ENCODE results near the gene CDH13.

Gene CDH13

DNA sequence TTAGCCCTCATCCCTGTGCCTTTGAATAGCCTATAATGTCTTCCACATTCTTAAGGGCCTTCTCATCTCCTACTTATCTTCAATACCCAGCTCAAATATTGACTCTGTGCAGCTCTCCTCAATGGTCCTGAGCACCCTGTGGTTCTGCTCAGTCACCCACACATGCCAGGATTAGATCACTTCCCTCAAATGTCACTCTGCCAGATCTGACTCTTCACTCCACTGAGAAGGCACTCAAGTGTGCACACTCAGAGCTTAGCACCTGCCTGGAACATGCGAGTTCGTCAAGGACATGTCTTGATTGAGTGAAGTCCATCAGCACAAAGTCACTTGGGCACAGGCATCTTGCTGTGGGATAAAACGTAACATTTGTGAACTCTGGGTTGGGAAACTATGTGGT, 404.8 kb downstream of the CDH13 start:
- no peaks in the 10 kb centered on the region for H3K27me3 Mint-ChIP-seq
- intact Hi-C loops (cut with micrococcal nuclease): no loop called here
- no peaks in the 10 kb centered on the region for H3K36me3 Mint-ChIP-seq (ENCODE audit: low read depth)
- H3K4me1 Mint-ChIP-seq (ENCODE audit: low read depth): no peaks in the 10 kb centered on the region
- no peak overlapping the region for H3K4me3 Mint-ChIP-seq
- peaks cover 11% of the 10 kb centered on the region for H3K9me3 Mint-ChIP-seq
- H3K27ac Mint-ChIP-seq: no peak overlapping the region

DNA sequence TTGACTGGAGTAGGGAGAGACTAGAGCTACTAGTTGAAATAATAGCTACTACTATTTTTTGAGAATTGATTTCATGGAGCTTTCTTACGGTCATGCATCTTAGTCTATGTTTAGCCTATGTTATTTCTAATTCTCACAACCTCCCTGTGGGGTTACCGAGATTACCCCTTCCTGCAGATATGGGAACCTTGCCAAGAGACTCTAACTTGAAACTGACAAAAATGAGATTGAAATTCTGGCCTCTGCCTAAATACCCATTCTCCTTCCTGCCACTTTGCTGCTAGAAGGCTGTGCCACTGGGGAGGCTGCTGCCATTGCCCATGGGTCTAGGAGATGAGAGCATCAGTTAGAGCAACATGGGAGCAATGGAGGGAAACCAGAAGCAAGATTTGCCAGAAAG, 410.3 kb downstream of the CDH13 start:
- H3K27me3 Mint-ChIP-seq: no peaks in the 10 kb centered on the region
- peaks cover 17% of the 10 kb centered on the region for H3K9me3 Mint-ChIP-seq
- no peak overlapping the region for H3K27ac Mint-ChIP-seq
- intact Hi-C loops (cut with micrococcal nuclease): no loop called here
- no peaks in the 10 kb centered on the region for H3K4me1 Mint-ChIP-seq (ENCODE audit: low read depth)
- H3K36me3 Mint-ChIP-seq (ENCODE audit: low read depth): no peaks in the 10 kb centered on the region
- H3K4me3 Mint-ChIP-seq: no peak overlapping the region

DNA sequence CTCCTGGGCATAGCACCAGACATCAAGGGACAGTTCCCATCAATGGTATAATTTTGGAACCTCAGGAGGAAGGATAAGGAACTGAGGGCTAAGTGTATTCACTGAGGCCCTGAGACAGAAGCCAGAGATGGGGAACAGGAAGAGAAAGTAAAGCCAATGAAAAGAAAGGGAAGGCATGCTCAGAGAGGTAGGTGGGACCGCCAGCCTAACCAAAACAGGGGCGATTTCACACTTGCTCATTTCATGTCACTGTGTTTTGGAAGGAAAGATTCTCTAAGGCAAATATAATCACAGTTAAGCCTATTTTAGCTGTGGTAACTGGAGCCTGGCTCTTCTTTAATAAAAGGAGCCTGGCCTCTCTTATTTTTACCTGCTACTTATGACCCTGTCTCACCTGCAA, 411.1 kb downstream of the CDH13 start:
- no peaks in the 10 kb centered on the region for H3K27me3 Mint-ChIP-seq
- no peaks in the 10 kb centered on the region for H3K4me1 Mint-ChIP-seq (ENCODE audit: low read depth)
- no peak overlapping the region for H3K4me3 Mint-ChIP-seq
- no peaks in the 10 kb centered on the region for H3K36me3 Mint-ChIP-seq (ENCODE audit: low read depth)
- H3K9me3 Mint-ChIP-seq: peaks cover 17% of the 10 kb centered on the region
- H3K27ac Mint-ChIP-seq: no peak overlapping the region
- intact Hi-C loops (cut with micrococcal nuclease): no loop called here

DNA sequence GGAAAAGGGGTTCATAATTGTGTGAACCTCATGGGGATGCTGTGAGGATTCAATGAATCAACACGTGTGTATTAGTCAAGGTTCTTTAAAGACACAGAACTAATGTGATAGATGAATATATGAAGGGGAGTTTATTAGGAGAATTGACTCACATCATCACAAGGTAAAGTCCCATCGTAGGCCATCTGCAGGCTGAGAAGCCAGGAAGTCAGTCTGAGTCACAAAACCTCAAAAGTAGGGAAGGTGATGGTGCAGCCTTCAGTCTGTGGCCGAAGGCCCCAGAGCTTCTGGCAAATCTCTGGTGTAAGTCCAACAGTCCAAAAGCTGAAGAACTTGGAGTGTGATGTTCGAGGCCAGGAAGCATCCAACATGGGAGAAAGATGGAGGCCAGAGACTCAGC, 413.4 kb downstream of the CDH13 start:
- intact Hi-C loops (cut with micrococcal nuclease): no loop called here

DNA sequence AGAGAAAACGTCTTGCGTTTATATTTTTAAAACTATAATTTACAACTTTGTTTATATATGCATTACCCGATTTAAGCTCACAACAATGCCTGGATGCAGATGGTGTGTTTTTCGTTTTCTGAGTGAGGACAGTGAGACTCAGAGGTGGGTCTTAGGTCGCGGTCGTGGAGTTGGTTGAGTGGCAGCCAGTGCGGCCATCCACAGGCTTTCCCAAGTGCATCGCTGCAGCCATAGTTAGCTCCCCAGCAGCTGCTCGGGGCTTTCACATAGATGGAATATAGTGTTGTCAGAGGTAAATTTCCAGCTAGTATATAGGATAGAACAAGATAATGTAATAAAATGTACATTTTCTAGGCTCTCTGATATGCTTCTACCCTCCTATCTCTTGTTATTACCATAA, 417.8 kb downstream of the CDH13 start:
- intact Hi-C loops (cut with micrococcal nuclease): no loop called here
- Mint-ChIP-seq H3K4me1 (ENCODE audit: low read depth) (no peaks in the 10 kb centered on the region), H3K36me3 (ENCODE audit: low read depth) (no peaks in the 10 kb centered on the region), H3K27me3 (no peaks in the 10 kb centered on the region), H3K4me3 (no peak overlapping the region), H3K9me3 (no peaks in the 10 kb centered on the region), H3K27ac (no peak overlapping the region)

More for the DNA sequence above, 413.4 kb downstream of the CDH13 start:
- Mint-ChIP-seq H3K27me3 (no peaks in the 10 kb centered on the region), H3K4me1 (ENCODE audit: low read depth) (no peaks in the 10 kb centered on the region), H3K36me3 (ENCODE audit: low read depth) (no peaks in the 10 kb centered on the region), H3K27ac (no peak overlapping the region), H3K4me3 (no peak overlapping the region), H3K9me3 (peaks cover 17% of the 10 kb centered on the region)

DNA sequence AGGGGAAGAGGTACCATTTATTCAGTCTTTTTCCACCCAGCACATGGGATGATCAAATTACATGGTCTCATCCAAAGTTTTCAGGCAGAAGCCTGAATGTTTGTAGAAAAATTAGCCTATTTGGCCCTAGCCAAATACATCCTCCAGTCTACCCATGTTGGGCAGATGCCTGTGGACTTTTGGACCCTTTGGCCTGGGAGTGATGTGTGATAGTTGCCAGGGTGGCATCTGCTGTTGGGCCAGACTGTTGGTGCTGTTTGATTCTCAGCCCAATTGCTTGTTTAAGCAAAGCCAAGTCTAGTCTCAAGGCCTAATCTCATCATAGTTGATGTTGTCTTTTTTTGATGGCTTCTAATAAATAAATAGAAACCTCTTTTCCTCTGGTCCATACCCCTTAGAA, 419.0 kb downstream of the CDH13 start:
- Mint-ChIP-seq H3K36me3 (ENCODE audit: low read depth) (no peaks in the 10 kb centered on the region), H3K4me1 (ENCODE audit: low read depth) (no peaks in the 10 kb centered on the region), H3K27me3 (no peaks in the 10 kb centered on the region), H3K27ac (no peak overlapping the region), H3K4me3 (no peak overlapping the region), H3K9me3 (peaks cover 8% of the 10 kb centered on the region)
- intact Hi-C loops (cut with micrococcal nuclease): no loop called here

DNA sequence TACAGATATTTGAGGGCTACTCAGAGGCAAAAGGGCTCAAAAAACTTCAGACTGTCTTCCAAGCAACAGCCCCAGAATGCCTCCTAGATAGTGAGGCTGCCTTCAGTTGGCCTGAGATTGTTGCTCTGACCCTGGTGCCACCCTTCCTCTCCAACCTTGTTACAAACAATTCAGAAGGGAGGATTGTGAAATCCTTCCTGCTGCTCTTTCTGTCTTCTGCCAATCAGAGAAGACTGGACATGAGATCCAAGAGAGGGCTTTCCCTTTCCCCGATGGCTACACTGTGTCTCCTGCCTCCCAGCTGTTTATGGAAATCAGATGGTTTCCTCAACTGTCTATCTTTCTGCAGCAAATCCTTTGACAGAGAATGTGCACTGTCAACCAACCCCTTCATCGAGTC, 419.9 kb downstream of the CDH13 start:
- no peaks in the 10 kb centered on the region for H3K27me3 Mint-ChIP-seq
- no peak overlapping the region for H3K4me3 Mint-ChIP-seq
- no peaks in the 10 kb centered on the region for H3K4me1 Mint-ChIP-seq (ENCODE audit: low read depth)
- no peaks in the 10 kb centered on the region for H3K36me3 Mint-ChIP-seq (ENCODE audit: low read depth)
- H3K9me3 Mint-ChIP-seq: peaks cover 8% of the 10 kb centered on the region
- H3K27ac Mint-ChIP-seq: no peak overlapping the region
- intact Hi-C loops (cut with micrococcal nuclease): no loop called here

DNA sequence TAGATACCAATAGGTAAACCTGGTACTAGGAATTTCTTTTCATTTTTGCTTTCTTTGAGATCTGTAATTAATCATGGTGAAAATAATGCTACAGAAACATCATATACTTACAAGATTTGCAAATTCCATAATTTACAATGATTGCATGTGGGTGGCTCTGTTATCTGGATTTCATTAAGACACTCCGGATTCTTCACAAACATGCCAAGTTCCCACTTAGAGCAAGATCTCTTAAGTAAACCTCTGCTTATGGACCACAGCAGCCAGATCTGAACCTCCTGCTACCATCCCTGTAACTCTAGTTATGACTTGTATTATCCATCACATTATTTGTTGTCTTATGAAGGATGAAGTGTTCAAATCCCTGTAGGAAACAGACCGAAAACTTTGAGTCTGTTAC, 424.7 kb downstream of the CDH13 start:
- H3K36me3 Mint-ChIP-seq (ENCODE audit: low read depth): no peaks in the 10 kb centered on the region
- peaks cover 8% of the 10 kb centered on the region for H3K9me3 Mint-ChIP-seq
- no peak overlapping the region for H3K27ac Mint-ChIP-seq
- intact Hi-C loops (cut with micrococcal nuclease): no loop called here
- H3K27me3 Mint-ChIP-seq: no peaks in the 10 kb centered on the region
- H3K4me1 Mint-ChIP-seq (ENCODE audit: low read depth): no peaks in the 10 kb centered on the region
- no peak overlapping the region for H3K4me3 Mint-ChIP-seq

DNA sequence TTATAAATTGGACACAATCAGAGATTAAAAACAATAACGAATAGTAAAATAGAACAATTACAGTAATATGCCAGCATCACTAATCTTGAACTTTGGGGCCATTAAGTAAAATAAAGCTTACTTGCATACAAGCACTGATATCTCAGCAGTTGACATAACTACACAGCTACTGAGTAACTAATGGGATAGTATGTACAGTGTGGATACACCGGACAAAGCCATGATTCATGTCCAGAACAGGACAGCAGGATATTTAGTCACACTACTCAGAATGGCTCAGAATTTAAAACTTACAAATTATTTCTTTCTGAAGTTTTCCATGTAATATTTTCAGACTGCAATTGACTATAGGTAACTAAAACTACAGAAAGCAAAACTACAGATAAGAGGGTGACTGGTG, 427.5 kb downstream of the CDH13 start:
- H3K4me1 Mint-ChIP-seq (ENCODE audit: low read depth): no peaks in the 10 kb centered on the region
- no peaks in the 10 kb centered on the region for H3K27me3 Mint-ChIP-seq
- intact Hi-C loops (cut with micrococcal nuclease): no loop called here
- no peak overlapping the region for H3K27ac Mint-ChIP-seq
- peaks cover 8% of the 10 kb centered on the region for H3K9me3 Mint-ChIP-seq
- no peaks in the 10 kb centered on the region for H3K36me3 Mint-ChIP-seq (ENCODE audit: low read depth)
- no peak overlapping the region for H3K4me3 Mint-ChIP-seq

DNA sequence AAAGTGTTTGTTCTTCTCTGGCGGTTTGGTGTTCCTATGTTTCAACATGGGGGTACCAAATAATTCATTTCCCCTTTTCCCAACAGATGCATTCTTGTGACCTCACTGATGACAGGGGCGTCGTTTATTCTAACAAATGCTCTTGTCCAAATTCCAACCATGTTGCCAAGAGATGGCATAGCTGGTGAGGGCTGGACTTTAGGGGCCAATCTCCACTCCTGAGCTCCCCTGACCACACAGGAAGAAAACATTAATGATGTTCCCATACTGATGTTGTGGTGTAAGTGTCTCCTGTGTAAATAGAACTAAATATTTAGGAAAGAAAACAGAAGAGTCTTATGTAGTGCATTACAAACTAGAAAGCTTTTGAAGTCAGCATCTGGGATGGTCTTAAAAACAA, 431.6 kb downstream of the CDH13 start:
- no peak overlapping the region for H3K4me3 Mint-ChIP-seq
- no peaks in the 10 kb centered on the region for H3K9me3 Mint-ChIP-seq
- no peaks in the 10 kb centered on the region for H3K4me1 Mint-ChIP-seq (ENCODE audit: low read depth)
- no peaks in the 10 kb centered on the region for H3K27me3 Mint-ChIP-seq
- intact Hi-C loops (cut with micrococcal nuclease): no loop called here
- no peaks in the 10 kb centered on the region for H3K36me3 Mint-ChIP-seq (ENCODE audit: low read depth)
- no peak overlapping the region for H3K27ac Mint-ChIP-seq

DNA sequence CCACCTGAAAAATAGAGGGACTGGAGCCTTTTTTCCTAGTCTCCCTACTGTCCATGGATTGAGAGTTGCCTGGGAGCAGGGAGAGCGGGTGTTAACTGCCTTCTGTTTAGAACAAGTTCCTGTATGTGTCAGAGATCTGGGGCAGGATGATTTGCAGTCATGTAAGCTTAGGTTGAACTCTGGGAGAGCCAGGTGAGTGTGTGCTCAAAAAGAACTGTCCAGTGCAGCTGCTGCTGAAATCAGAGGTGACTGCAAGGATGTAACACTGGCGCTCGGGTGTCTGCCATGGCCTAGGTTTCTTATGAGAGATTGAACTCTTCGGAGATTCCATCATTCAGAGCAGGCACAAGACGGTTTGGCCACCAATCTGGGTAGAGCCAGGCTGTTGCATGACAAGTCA, 432.5 kb downstream of the CDH13 start:
- Mint-ChIP-seq H3K4me3 (no peak overlapping the region), H3K27ac (no peak overlapping the region), H3K9me3 (no peaks in the 10 kb centered on the region), H3K36me3 (ENCODE audit: low read depth) (no peaks in the 10 kb centered on the region), H3K27me3 (no peaks in the 10 kb centered on the region), H3K4me1 (ENCODE audit: low read depth) (no peaks in the 10 kb centered on the region)
- intact Hi-C loops (cut with micrococcal nuclease): no loop called here

DNA sequence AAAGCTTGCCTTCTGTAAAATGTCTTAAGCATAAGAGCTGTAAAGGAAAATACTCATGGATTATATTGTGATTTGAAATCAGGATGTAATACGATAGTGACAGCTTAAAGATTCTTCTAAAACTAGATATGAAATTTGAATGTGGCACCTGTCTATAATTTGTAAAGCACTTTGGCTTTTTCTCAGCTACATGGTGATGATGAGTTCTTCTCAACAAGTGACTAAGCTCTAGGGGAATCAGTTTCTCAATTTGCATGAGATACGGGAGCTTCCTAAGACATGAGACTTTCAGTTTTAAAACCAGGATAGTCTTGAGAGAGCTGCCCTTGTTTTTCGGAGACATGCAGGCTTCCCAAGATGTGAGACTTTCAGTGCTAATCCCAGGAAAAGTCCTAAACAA, 439.2 kb downstream of the CDH13 start:
- Mint-ChIP-seq H3K4me3 (no peak overlapping the region), H3K36me3 (ENCODE audit: low read depth) (no peaks in the 10 kb centered on the region), H3K27ac (no peak overlapping the region), H3K9me3 (no peaks in the 10 kb centered on the region), H3K4me1 (ENCODE audit: low read depth) (no peaks in the 10 kb centered on the region), H3K27me3 (no peaks in the 10 kb centered on the region)
- intact Hi-C loops (cut with micrococcal nuclease): no loop called here

DNA sequence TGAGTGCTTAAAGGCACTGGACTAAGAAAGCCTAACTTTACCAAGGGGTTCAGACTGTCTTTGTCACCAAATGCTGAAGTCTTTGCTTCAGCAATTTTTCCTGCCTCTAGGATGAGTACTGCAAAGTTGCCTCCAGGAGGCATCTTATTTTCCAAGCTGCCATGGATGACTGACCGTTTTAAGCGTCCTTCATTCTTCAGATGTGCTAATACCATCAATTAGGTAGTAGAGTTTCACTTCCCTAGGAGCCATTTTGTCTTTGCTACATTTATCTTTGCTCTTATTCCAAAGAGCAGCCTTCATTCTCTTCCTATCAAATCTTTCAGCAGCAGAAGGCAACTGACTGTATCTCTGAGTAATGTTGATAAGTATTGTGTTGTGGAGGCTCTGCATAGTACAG, 440.1 kb downstream of the CDH13 start:
- Mint-ChIP-seq H3K4me1 (ENCODE audit: low read depth) (no peaks in the 10 kb centered on the region), H3K27ac (no peak overlapping the region), H3K4me3 (no peak overlapping the region), H3K9me3 (no peaks in the 10 kb centered on the region), H3K36me3 (ENCODE audit: low read depth) (no peaks in the 10 kb centered on the region), H3K27me3 (peaks cover 2% of the 10 kb centered on the region)
- intact Hi-C loops (cut with micrococcal nuclease): no loop called here

DNA sequence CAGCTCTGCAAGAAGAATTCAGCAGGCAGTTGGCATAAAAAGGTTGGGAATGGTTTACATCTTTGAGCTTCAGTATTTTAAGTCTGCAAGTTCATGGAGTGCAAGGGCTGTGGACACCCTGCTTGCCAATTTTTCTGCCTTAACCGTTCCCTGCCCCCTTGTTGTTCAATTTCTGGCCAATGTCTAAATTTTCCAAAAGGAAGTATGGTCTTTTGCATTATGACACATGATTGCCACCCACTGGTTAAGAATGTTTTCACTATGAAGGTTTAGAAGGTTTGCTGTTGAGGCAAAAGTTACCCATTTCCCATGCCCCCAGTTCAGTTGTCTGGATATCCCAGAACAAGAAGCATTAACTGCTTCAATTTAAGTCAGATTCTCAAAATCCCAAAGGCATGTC, 441.9 kb downstream of the CDH13 start:
- Mint-ChIP-seq H3K36me3 (ENCODE audit: low read depth) (no peaks in the 10 kb centered on the region), H3K4me1 (ENCODE audit: low read depth) (no peaks in the 10 kb centered on the region), H3K27me3 (peaks cover 2% of the 10 kb centered on the region), H3K4me3 (no peak overlapping the region), H3K9me3 (no peaks in the 10 kb centered on the region), H3K27ac (no peak overlapping the region)
- intact Hi-C loops (cut with micrococcal nuclease): no loop called here

DNA sequence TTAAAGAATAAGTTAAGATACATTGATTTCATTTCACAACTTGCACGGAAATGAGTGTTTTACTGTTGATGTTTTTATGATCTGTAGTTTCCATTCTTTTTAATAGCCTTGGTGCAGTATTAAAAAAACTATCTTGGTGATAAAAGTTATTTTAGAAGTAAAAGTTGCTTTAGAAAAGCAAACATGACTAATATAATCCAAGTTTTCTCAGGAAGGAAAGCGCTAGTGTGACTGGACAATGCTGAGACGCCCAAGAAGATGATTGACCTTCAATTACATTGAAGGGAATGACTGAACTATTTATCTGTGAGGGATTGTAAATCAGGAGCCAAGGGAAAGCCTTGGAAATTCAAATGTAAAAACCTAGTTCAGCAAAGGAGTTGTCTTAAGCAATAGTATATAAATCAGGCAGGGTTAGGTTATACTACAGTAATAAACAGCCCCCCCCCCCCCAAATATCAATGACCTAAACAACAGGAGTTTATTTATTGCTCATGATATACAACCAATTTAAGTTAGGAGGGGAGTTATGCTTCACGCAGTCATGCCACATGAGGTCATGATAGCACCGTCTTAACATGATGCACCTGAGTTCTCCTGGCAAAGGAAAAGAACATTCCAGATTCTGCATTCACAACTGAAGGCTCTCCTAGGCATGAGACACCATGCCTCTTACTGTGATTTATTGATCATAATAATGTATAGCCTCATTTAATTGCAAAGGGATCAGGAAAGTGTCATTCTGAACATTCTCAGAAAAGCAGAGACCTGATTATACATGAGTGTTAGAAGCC, 443.8 kb downstream of the CDH13 start:
- Mint-ChIP-seq H3K27me3 (peaks cover 2% of the 10 kb centered on the region), H3K4me1 (ENCODE audit: low read depth) (no peaks in the 10 kb centered on the region), H3K36me3 (ENCODE audit: low read depth) (no peaks in the 10 kb centered on the region), H3K9me3 (no peaks in the 10 kb centered on the region), H3K4me3 (no peak overlapping the region), H3K27ac (no peak overlapping the region)
- intact Hi-C loops (cut with micrococcal nuclease): no loop called here
